MG63 (cell line): ENCODE measurements around the gene FOXO3. TPM values are rescaled to one million over a fixed set of nuclear protein-coding genes. Genes with fewer than 3 reads are reported as not detected.
"Not testable (repeated sequence)": the region's sequence is repeated elsewhere in the genome, so short reads cannot be mapped to it uniquely, and the experiment has no call there.

Source experiments
- DNase-seq: peaks from one replicate; pipeline ENCODE4 v3.0.0-alpha.2; 2020
- H3K27me3 ChIP-seq: fragments of 250-450 bp; sonication (Bioruptor Pico); 2 replicates; pipeline ENCODE4 v1.5.1; 2020; ENCODE audit warnings: mild to moderate bottlenecking, moderate library complexity
- H3K36me3 ChIP-seq: fragments of 250-450 bp; sonication (Bioruptor Pico); 2 replicates; pipeline ENCODE4 v1.5.1; 2020; ENCODE audit warnings: mild to moderate bottlenecking, moderate library complexity
- H3K4me3 ChIP-seq: fragments of 250-450 bp; sonication (Bioruptor Pico); 2 replicates; pipeline ENCODE4 v1.5.1; 2020; ENCODE audit warnings: mild to moderate bottlenecking, moderate library complexity
- H3K9me3 ChIP-seq: fragments of 250-450 bp; sonication (Bioruptor Pico); 2 replicates; pipeline ENCODE4 v1.5.1; 2020; ENCODE audit warnings: mild to moderate bottlenecking, moderate library complexity
- total RNA-seq: library from RNA; depleted of rRNA; stranded (reverse); fragments of >200 nt; shearing (Covaris generic); gene quantifications from 2 replicates; pipeline ENCODE4 v1.2.3, GENCODE V29; 2014; ENCODE audit warnings: low replicate concordance

The FOXO3 gene
- total RNA-seq, 1 experiment from 2014 or later, result 14.9 TPM

DNA sequence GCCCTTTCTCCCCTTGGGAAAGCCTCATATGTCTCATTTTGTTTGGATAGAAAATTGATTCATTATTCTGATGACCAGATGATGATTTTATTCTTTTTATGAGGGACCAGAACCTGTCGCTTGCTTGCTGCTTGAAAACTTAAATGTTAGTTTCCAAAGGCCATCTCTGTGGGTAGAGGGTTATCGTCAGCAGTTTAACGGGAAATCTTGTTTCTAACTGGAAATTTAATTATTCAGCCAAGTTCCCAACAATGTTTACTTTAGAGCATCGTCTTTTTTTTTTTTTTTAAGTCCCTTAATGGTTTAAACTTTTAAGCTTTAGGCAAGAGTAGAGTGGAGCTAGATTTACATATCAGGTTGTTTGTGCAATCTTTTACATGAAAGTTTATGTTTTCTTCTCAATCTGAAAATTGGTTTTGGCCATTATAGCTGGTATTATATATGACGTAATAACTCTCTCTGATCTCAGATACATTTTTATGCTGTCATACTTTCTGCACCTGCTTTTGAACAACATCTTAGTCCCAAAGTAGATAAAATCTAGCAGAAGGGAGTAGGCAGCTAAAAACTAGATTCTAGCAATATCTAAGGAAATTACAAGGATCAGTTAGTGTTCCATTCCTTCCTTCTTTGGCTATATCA lies 93.9 kb downstream of the FOXO3 start:
- Histone ChIP-seq H3K36me3 (peaks cover 2% of the 10 kb centered on the region), H3K27me3 (no peaks in the 10 kb centered on the region), H3K4me3 (no peak overlapping the region), H3K9me3 (no peaks in the 10 kb centered on the region; the same call in 1 of the 2 replicates)
- DNase-seq, result no peak

DNA sequence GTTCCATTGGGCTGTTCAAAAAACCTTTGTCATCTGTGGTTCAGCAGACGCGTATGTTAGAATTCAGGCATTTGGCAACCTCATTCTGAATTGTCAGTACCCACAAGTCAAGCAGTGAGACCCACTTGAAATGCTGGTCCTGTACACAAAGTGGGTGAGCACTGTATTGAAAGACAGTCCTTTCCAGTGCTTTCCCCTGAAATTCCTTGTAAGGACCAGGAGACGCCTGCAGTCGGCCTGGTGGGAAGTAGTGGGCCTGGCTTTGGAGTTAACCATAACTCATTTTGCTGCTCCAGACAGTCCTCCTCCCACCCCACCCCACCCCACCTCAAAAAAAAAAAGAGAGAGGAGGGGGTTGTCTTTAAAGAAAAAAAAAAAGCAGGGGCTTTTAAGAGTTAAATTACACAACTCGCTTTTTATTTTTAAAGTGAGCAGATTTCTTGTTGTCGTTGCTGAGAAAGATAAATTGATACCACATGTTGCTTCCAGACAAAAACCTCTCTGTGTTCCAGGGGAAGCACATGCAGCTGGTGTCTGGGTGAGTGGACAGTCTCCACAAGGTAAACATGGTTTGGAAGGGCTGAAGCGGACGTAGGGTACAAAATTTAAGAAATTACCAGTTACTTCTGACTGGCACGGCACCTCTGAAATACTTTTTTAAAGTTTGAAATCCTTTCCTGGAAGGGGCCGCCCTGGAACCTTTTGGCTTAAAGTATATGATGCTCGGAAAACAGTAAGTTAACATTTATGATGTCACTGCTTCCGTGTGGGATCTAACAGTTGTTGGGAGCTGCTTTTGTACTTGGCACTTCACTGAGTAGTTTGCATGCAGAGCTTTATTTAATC lies 95.3 kb downstream of the FOXO3 start:
- Histone ChIP-seq H3K4me3 (no peak overlapping the region), H3K27me3 (no peaks in the 10 kb centered on the region), H3K9me3 (no peaks in the 10 kb centered on the region; the same call in 1 of the 2 replicates), H3K36me3 (peaks cover 2% of the 10 kb centered on the region)
- DNase-seq, result peak; percentile 16

DNA sequence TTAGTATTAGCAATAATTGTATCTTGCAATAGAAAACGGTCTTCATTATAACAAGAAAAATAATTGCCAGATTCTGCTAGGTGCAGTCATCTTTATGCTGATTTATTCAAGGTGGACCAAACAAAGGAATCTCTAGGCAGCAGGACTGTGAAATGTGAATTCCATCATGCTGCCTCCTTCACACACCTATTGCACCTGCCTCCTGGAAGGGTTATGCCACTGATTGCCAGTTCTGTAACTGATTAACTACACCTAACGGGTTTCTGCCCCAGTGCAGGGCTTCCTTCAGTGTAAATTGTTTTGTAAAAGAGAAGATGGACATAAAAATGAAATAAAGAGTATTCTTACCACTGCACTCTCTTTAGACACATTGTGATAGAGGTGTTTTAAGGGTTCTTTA lies 96.1 kb downstream of the FOXO3 start:
- no peaks in the 10 kb centered on the region; the same call in 1 of the 2 replicates for H3K9me3 ChIP-seq
- H3K4me3 ChIP-seq, result no peak overlapping the region
- H3K36me3 ChIP-seq, result peaks cover 2% of the 10 kb centered on the region
- no peaks in the 10 kb centered on the region for H3K27me3 ChIP-seq
- no peak for DNase-seq

GRCh38 chr6:108658174-108658573 lies 97.5 kb downstream of the FOXO3 start:
- H3K27me3 ChIP-seq, result no peaks in the 10 kb centered on the region
- H3K4me3 ChIP-seq, result no peak overlapping the region
- H3K36me3 ChIP-seq, result peaks cover 2% of the 10 kb centered on the region
- H3K9me3 ChIP-seq, result no peaks in the 10 kb centered on the region; the same call in 1 of the 2 replicates
- DNase-seq, result no peak

- not testable (repeated sequence) for H3K9me3 ChIP-seq, H3K4me3 ChIP-seq, H3K27me3 ChIP-seq, H3K36me3 ChIP-seq, DNase-seq
These were observed 98.1 kb downstream of the FOXO3 start for GRCh38 chr6:108658785-108659184.

DNA sequence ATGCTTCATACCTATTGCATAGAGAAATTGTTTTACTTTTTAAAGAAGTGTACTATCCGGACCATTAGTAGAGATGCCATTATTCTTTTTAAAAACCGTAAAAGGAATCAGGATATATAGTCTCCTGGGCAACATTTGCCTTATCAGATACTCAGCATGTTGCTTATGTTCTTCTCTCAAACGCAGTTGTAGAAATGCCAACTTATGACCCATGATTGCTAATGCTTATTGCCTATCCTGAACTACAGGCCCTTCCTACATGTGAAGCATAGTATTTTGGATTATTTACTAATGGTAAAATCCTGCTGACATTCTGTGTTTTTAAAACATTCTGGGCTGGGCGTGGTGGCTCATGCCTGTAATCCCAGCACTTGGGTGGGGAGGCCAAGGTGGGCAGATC lies 99.5 kb downstream of the FOXO3 start:
- Histone ChIP-seq H3K9me3 (no peaks in the 10 kb centered on the region; the same call in 1 of the 2 replicates), H3K27me3 (no peaks in the 10 kb centered on the region), H3K4me3 (no peak overlapping the region), H3K36me3 (peaks cover 9% of the 10 kb centered on the region)
- DNase-seq, result no peak

- Histone ChIP-seq H3K36me3 (peaks cover 14% of the 10 kb centered on the region), H3K9me3 (no peaks in the 10 kb centered on the region; the same call in 1 of the 2 replicates), H3K27me3 (no peaks in the 10 kb centered on the region), H3K4me3 (no peak overlapping the region)
- DNase-seq, result no peak
These were observed 100.7 kb downstream of the FOXO3 start for GRCh38 chr6:108661430-108661829.

GRCh38 chr6:108661982-108662381 lies 101.3 kb downstream of the FOXO3 start:
- Histone ChIP-seq H3K36me3 (peaks cover 18% of the 10 kb centered on the region), H3K9me3 (no peaks in the 10 kb centered on the region; the same call in 1 of the 2 replicates), H3K27me3 (no peaks in the 10 kb centered on the region), H3K4me3 (no peak overlapping the region)
- DNase-seq, result no peak

GRCh38 chr6:108662702-108663101 lies 102.0 kb downstream of the FOXO3 start:
- no peaks in the 10 kb centered on the region; the same call in 1 of the 2 replicates for H3K9me3 ChIP-seq
- no peaks in the 10 kb centered on the region for H3K27me3 ChIP-seq
- H3K4me3 ChIP-seq, result no peak overlapping the region
- peaks cover 24% of the 10 kb centered on the region for H3K36me3 ChIP-seq
- no peak for DNase-seq

GRCh38 chr6:108663494-108664064 lies 102.9 kb downstream of the FOXO3 start:
- H3K27me3 ChIP-seq, DNase-seq: not testable (repeated sequence)

DNA sequence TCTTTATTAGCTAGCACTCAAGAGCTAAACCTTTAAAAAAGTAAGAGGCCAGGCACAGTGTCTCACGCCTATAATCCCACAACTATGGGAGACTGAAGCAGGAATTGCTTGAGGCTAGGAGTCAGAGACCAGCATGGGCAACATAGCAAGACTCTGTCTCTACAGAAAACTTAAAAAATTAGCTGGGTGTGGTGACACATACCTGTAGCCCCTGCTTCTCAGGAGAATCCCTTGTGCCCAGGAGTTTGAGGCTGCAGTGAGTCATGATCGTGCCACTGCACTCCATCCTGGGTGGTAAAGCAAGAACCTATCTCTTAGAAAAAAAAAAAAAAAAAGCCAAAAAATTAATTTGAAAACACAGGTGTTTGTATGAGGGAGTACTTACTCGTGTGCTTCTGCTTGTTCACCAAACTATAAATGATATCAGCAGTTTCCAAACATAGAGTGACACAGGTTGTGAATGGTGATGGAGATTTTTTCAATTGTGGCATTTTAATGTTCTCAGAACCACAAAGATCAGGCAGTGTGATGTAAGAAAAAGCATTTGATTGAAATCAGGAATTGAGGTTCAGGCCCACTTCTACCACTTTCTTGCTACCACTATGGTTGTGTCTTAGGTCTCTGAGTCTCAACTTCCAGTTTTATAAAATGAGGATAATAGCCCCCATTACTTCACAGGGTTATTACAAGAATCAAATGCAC lies 104.9 kb downstream of the FOXO3 start:
- Histone ChIP-seq H3K9me3 (no peaks in the 10 kb centered on the region), H3K4me3 (no peak overlapping the region), H3K27me3 (no peaks in the 10 kb centered on the region), H3K36me3 (peaks cover 22% of the 10 kb centered on the region)
- no peak for DNase-seq

More at GRCh38 chr6:108663494-108664064, 102.9 kb downstream of the FOXO3 start:
- not testable (repeated sequence) for H3K9me3 ChIP-seq, H3K4me3 ChIP-seq
- H3K36me3 ChIP-seq, result peaks cover 22% of the 10 kb centered on the region

DNA sequence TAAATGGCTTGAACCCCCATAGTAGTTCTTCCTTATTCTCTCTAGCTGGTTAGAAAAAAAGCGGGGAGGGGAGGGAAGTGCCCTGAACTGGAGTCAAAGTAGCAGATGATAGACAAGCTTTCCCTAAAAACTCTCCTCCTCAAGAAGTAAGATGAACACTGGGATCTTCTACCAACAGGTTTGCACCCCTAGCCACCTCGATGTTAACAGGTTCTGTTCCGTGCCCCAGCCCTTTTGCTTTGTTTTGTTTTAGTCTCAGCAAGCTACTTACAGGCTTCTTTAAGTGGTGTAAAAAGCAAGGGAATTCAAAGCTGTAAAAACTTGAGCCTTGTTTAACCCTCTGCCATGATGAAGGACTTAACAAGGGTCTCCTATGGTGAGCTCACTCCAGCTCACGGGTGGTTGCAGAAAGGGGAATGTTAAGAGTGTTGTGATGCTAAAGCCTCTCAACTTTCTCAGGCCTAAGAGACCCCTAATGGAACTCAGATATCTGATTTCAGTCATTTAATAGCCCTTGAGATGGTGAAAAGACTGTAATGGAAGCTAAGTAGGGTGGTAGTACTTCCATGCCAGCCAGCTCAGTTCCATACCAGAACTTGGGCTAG lies 106.0 kb downstream of the FOXO3 start:
- DNase-seq, result no peak
- Histone ChIP-seq H3K36me3 (peaks cover 22% of the 10 kb centered on the region), H3K9me3 (no peaks in the 10 kb centered on the region), H3K4me3 (no peak overlapping the region), H3K27me3 (no peaks in the 10 kb centered on the region)

GRCh38 chr6:108667993-108668392 lies 107.3 kb downstream of the FOXO3 start:
- H3K4me3 ChIP-seq, result no peak overlapping the region
- no peaks in the 10 kb centered on the region for H3K9me3 ChIP-seq
- DNase-seq, result no peak

DNA sequence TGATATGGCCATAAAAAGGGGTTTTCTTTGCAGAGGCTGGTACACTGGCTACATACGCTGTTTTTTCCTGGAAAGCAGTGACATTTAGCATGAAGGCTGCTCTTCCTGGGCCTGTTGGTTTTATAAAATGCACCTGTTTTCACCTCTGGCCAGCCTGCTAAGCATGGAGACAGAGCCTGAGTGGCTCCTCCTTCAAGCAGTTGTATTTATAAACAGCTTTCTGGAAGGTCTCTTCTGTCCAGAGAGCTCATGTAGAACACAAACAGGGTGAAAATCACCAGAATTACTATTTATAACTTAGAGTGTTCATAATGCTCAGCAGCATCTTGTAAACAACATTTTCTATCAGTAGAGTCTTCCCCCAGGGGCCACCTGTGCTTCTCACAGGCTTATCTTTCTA lies 109.0 kb downstream of the FOXO3 start:
- Histone ChIP-seq H3K4me3 (no peak overlapping the region), H3K36me3 (peaks cover 22% of the 10 kb centered on the region), H3K27me3 (no peaks in the 10 kb centered on the region), H3K9me3 (no peaks in the 10 kb centered on the region)
- DNase-seq, result no peak

More at GRCh38 chr6:108667993-108668392, 107.3 kb downstream of the FOXO3 start:
- H3K27me3 ChIP-seq, result no peaks in the 10 kb centered on the region
- peaks cover 22% of the 10 kb centered on the region for H3K36me3 ChIP-seq

- DNase-seq, result no peak
- Histone ChIP-seq H3K9me3 (no peaks in the 10 kb centered on the region), H3K27me3 (no peaks in the 10 kb centered on the region), H3K36me3 (peaks cover 11% of the 10 kb centered on the region), H3K4me3 (no peak overlapping the region)
These were observed 110.5 kb downstream of the FOXO3 start for GRCh38 chr6:108671175-108671574.

DNA sequence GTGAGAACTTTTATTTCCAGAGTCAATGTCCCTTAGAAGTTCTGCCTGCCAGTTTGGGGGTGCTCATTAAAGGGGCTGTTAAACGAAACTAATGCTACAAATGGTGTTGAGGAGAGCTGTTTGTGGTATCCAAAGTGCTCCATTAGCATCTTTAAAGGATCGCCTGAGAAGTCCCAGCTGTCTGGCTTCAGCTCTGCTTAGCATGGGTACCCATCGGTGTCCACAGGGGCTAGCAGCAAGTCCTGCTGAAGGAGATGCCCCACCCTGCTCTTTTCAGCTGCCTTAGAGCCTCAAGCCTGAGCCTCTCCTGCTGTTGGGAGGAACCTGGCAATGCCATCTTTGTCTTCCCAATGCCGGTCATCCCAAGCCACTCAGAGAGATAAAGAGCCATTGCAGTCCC lies 111.1 kb downstream of the FOXO3 start:
- no peak overlapping the region for H3K4me3 ChIP-seq
- H3K27me3 ChIP-seq, result no peaks in the 10 kb centered on the region
- H3K36me3 ChIP-seq, result peaks cover 11% of the 10 kb centered on the region
- no peaks in the 10 kb centered on the region for H3K9me3 ChIP-seq
- no peak for DNase-seq
